SK-N-SH (cell line): ENCODE measurements around the gene PARP9.

Experiments
- CTCF ChIP-seq: fragments of 200-600 bp; sonication (generic); IDR thresholded peaks from 2 replicates; pipeline ENCODE4 v1.6.1; 2017; ENCODE audit warnings: antibody characterized with exemption, mild to moderate bottlenecking, moderate library complexity
- EZH2phosphoT487 ChIP-seq: fragments of 200-600 bp; sonication (generic); IDR thresholded peaks from 2 replicates; pipeline ENCODE4 v1.6.1; 2017; ENCODE audit warnings: low read depth, mixed run types, mild to moderate bottlenecking, antibody characterized with exemption, moderate library complexity, borderline replicate concordance
- FOXJ3 ChIP-seq: sonication (generic); formaldehyde crosslinking; IDR thresholded peaks from 2 replicates; pipeline ENCODE4 v1.5.1; 2020; ENCODE audit warnings: mild to moderate bottlenecking, missing genetic modification reagents
- GATA2 ChIP-seq: sonication (generic); formaldehyde crosslinking; IDR thresholded peaks from 2 replicates; pipeline ENCODE4 v1.5.0; 2020; ENCODE audit warnings: mild to moderate bottlenecking, missing genetic modification reagents
- POLR2AphosphoS5 ChIP-seq: IDR thresholded peaks from 2 replicates; pipeline ENCODE4 v1.6.1; 2012; ENCODE audit warnings: low read depth, low read length
- RAD21 ChIP-seq: IDR thresholded peaks from 2 replicates; pipeline ENCODE4 v1.6.1; 2012; ENCODE audit warnings: mild to moderate bottlenecking, low read length
- REST ChIP-seq: IDR thresholded peaks from 2 replicates; pipeline ENCODE4 v1.6.1; 2012; ENCODE audit warnings: mild to moderate bottlenecking, low read depth, low read length, moderate library complexity
- RFX5 ChIP-seq: IDR thresholded peaks from 2 replicates; pipeline ENCODE4 v1.6.1; 2012; ENCODE audit warnings: mild to moderate bottlenecking, improper control_type of control experiment, low read length
- TAF1 ChIP-seq: IDR thresholded peaks from 2 replicates; pipeline ENCODE4 v1.6.1; 2012; ENCODE audit warnings: low read depth, mild to moderate bottlenecking, low read length, moderate library complexity, borderline replicate concordance
- USF1 ChIP-seq: IDR thresholded peaks from 2 replicates; pipeline ENCODE4 v1.4.0; 2012; ENCODE audit warnings: low read depth, borderline replicate concordance
- YY1 ChIP-seq: IDR thresholded peaks from 2 replicates; pipeline ENCODE4 v1.4.0; 2012; ENCODE audit warnings: low read depth, mild to moderate bottlenecking
- ZBTB33 ChIP-seq: IDR thresholded peaks from 2 replicates; pipeline ENCODE4 v1.4.0; 2012; ENCODE audit warnings: low read depth, borderline replicate concordance

- TF ChIP-seq EZH2phosphoT487, result no peak
- TF ChIP-seq CTCF, result no peak
- no peak for TF ChIP-seq RAD21
- no peak for TF ChIP-seq YY1
- TF ChIP-seq POLR2AphosphoS5, result no peak
- TF ChIP-seq FOXJ3 (CRISPR knock-in tag), result no peak
- TF ChIP-seq RFX5, result no peak
- no peak for TF ChIP-seq ZBTB33
- TF ChIP-seq REST, result no peak
- no peak for TF ChIP-seq GATA2
- TF ChIP-seq TAF1, result no peak
- TF ChIP-seq USF1, result no peak
Measured at GRCh38 chr3:122568755-122569154, 4.7 kb upstream of the PARP9 start.
